GM13977 (cell line): ENCODE measurements around the gene FDX2.

Experiments
- DNase-seq: peaks from one replicate; pipeline ENCODE4 v3.0.0; 2012; ENCODE audit warnings: low spot score
- CTCF ChIP-seq: IDR thresholded peaks from 2 replicates; pipeline ENCODE4 v1.5.1; 2012; ENCODE audit warnings: mild to moderate bottlenecking, control low read depth; ENCODE audit not compliant: insufficient read depth; ENCODE audit errors: extremely low read depth, missing control alignments
- in situ Hi-C: fragments of 300-500 bp; cut with MboI; formaldehyde crosslinking; loops from one replicate; pipeline ENCODE4 v1.12.0; 2022; ENCODE audit warnings: low sequenced_read_pairs, low pct_unique_long_range_greater_than_20kb, mixed read lengths, inconsistent platforms; ENCODE audit not compliant: unreplicated experiment

FDX2 gene

GRCh38 chr19:10292206-10292788, 23.5 kb downstream of the FDX2 start:
- peak; percentile 91 for DNase-seq
- in situ Hi-C loops, result no loop called here
- no peak for TF ChIP-seq CTCF

- TF ChIP-seq CTCF, result no peak
- in situ Hi-C loops, result no loop called here
- no peak for DNase-seq
Measured at GRCh38 chr19:10291554-10292205, 24.1 kb downstream of the FDX2 start.

GRCh38 chr19:10290876-10291553, 24.8 kb downstream of the FDX2 start:
- TF ChIP-seq CTCF, result no peak
- in situ Hi-C loops, result no loop called here
- peak; percentile 66 for DNase-seq

- DNase-seq, result no peak
- in situ Hi-C loops, result no loop called here
- TF ChIP-seq CTCF, result no peak
Measured at GRCh38 chr19:10290357-10290875, 25.4 kb downstream of the FDX2 start.

GRCh38 chr19:10289836-10290356, 25.9 kb downstream of the FDX2 start, which contains the start of gene ICAM5:
Gene ICAM5 (plus strand): TSS chr19:10289952. CDS start chr19:10290044, 92 bp downstream.
- no peak for TF ChIP-seq CTCF
- in situ Hi-C loops, result no loop called here
- peak; percentile 58 for DNase-seq

- peak; percentile 75 for DNase-seq
- TF ChIP-seq CTCF, result no peak
- in situ Hi-C loops, result no loop called here
Measured at GRCh38 chr19:10289167-10289835, 26.5 kb downstream of the FDX2 start.
